AG04450 (cell line): ENCODE data around the gene UBLCP1. TPM values are rescaled to one million over a fixed set of nuclear protein-coding genes. Genes with fewer than 3 reads are reported as not detected.
"Not testable (repeated sequence)": the region's sequence is repeated elsewhere in the genome, so short reads cannot be mapped to it uniquely, and the experiment has no call there.

Source experiments
- CTCF ChIA-PET: fragments of 300-600, 350-600 bp; formaldehyde crosslinking; extraction: SDS; loops from one replicate; lab custom pipeline; 2022; ENCODE audit warnings: antibody characterized with exemption, inconsistent platforms; lab: Charles Lee
- POLR2A ChIA-PET: fragments of 350-600 bp; formaldehyde crosslinking; extraction: SDS; loops from one replicate; lab custom pipeline; 2021; ENCODE audit warnings: antibody characterized with exemption, inconsistent platforms; lab: Yijun Ruan, JAX
- DNase-seq: peaks from one replicate; pipeline ENCODE4 v3.0.0-alpha.2; 2011; ENCODE audit warnings: low read depth, low spot score
- H3K27ac ChIP-seq: one replicate; pipeline ENCODE4 v1.5.1; 2012; ENCODE audit warnings: low read depth, low read length, control low read depth
- H3K27me3 ChIP-seq: one replicate; pipeline ENCODE4 v1.6.0; 2012; ENCODE audit warnings: low read length; ENCODE audit not compliant: control insufficient read depth, insufficient read depth
- H3K4me3 ChIP-seq: 2 replicates; pipeline ENCODE4 v1.5.1; 2011; ENCODE audit warnings: mild to moderate bottlenecking, low read depth, low read length, control low read depth
- H3K9me3 ChIP-seq: 2 replicates; pipeline ENCODE4 v1.5.1; 2012; ENCODE audit warnings: low read length; ENCODE audit not compliant: control insufficient read depth, insufficient read depth
- polyA plus RNA-seq: library from polyadenylated mRNA; depleted of rRNA; stranded (reverse); fragments of >200 nt; gene quantifications from 2 replicates; pipeline ENCODE4 v1.2.3, GENCODE V29; 2011
- TF ChIP-seq, protein P1 (sequence below): IDR thresholded peaks from 2 replicates; pipeline ENCODE4 v1.5.1; 2011; ENCODE audit warnings: low read depth, low read length, control low read depth, inconsistent platforms

The UBLCP1 gene
- polyA plus RNA-seq, 1 experiment = 34.4 TPM

DNA sequence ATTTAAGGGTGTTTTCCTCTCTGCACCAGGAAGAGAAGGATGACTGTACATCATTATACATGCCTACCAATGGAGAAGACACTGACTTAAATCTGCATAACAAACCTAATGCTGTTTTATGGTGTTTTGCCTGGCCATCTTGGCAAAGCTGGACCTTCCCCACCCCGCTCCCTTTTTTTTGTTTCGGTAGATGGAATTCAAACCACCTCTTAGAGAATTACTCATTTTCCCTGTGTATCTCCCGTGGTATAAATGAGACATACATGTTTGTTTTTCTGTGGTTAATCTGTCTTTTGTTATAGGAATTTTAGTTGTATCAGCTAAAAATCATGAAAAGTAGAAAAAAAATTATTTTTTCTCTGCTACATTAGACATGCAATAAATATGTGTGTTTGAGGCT is 38.4 kb downstream of the UBLCP1 start:
- H3K27ac ChIP-seq = no peak overlapping the region
- DNase-seq = no peak
- no peaks in the 10 kb centered on the region for H3K27me3 ChIP-seq
- TF ChIP-seq, protein P1, sequence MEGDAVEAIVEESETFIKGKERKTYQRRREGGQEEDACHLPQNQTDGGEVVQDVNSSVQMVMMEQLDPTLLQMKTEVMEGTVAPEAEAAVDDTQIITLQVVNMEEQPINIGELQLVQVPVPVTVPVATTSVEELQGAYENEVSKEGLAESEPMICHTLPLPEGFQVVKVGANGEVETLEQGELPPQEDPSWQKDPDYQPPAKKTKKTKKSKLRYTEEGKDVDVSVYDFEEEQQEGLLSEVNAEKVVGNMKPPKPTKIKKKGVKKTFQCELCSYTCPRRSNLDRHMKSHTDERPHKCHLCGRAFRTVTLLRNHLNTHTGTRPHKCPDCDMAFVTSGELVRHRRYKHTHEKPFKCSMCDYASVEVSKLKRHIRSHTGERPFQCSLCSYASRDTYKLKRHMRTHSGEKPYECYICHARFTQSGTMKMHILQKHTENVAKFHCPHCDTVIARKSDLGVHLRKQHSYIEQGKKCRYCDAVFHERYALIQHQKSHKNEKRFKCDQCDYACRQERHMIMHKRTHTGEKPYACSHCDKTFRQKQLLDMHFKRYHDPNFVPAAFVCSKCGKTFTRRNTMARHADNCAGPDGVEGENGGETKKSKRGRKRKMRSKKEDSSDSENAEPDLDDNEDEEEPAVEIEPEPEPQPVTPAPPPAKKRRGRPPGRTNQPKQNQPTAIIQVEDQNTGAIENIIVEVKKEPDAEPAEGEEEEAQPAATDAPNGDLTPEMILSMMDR = no peak
- ChIA-PET POLR2A (interaction anchor here (0.7 kb wide), 1 partner anchor 593 kb away, joined by 3 read pairs; no protein-coding TSS in a partner anchor), CTCF (interaction anchor here (0.9 kb wide), 1 partner anchor 15 kb away, joined by 3 read pairs; no protein-coding TSS in a partner anchor)
- no peak overlapping the region for H3K4me3 ChIP-seq
- peaks cover 18% of the 10 kb centered on the region for H3K9me3 ChIP-seq

DNA sequence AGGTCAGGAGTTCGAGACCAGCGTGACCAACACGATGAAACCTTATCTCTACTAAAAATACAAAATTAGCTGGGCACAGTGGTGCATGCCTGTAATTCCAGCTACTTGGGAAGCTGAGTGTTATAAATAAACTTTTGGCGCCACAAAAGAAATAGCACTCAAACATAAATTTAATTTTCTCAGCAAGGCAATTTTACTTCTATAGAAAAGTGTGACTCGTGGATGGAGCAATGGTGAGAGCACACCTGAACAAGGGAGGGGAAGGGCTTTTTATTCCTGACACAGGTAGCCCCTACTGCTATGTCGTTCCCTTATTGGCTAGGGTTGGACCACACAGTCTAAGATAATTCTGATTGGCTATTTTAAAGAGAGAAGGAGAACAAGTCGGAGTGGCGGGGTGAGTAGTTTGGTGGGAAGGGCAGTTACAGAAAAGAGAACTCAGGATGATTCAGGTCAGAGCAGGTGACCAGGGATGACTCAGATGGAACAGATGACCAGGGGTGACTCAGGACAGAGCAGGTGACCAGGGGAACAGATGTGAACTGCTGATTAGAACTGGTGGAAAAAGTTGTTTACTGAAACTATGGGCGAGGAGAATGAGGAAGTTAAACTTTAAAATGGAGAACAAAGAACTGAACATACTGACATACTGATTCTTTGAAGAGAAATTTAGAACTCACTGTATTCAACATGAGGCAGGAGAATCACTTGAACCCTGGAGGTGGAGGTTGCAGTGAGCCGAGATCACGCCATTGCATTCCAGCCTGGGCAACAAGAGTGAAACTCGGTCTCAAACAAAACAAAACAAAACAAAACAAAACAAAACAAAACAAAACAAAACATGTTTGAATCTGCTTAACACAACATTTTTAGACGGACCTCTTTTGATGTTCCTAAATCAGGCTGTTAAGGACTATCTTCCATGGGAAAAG is 39.1 kb downstream of the UBLCP1 start:
- ChIA-PET CTCF (interaction anchor here (0.9 kb wide), 1 partner anchor 15 kb away, joined by 3 read pairs; no protein-coding TSS in a partner anchor), POLR2A (interaction anchor here (0.7 kb wide), 1 partner anchor 592 kb away, joined by 3 read pairs; no protein-coding TSS in a partner anchor)
- H3K9me3 ChIP-seq = peaks cover 18% of the 10 kb centered on the region
- not testable (repeated sequence) for H3K27ac ChIP-seq, H3K27me3 ChIP-seq, DNase-seq, H3K4me3 ChIP-seq

DNA sequence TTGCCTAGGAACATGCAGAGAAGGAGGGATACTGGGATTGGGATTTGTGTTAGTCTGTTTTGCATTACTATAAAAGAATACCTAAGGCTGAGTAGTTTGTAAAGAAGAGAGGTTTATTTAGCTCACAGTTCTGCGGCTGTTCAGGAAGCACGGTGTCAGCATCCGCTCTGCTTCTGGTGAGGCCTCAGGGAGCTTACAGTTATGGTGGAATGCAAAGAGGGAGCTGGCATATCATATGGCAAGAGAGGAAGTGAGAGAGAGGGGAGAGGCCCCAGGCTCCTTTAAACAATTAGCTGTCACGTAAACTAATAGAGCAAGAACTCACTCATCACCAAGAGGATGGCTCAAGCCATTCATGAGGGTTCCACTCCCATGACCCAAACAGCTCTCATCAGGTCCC is 40.2 kb downstream of the UBLCP1 start:
- ChIA-PET POLR2A (no interaction called here), CTCF (interaction anchor here (1.1 kb wide), 1 partner anchor 13 kb away, joined by 3 read pairs; no protein-coding TSS in a partner anchor)
- DNase-seq = no peak

DNA sequence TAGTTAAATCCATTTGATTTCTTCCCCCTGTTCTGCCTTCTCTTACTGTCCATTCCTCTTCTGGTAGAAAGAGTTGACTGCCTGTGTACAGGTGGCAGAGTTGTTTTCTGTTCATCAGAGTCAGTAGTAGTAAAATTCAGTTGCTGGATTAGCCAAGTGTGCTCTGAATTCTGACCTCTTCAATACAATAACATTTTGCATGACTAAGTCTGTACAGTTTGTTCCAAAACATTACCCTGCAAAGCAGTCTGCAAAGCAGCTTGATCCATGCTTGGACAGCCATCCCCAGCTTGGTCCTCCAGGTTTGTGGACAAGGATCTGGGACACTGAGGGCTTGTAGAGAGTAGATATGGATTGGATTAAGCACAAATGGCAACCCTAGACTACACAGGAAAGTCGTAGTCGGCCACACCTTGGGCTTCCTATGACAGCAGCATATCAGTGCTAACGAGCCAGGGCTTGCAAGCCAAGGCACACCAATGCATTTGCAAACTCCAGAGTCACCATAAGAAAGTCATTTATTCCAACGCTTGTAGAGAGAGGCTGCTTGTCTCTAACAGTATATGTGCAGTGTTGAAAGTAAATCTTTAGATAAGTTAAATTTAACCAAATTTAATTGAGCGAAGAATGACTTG is 42.0 kb downstream of the UBLCP1 start:
- Histone ChIP-seq H3K27ac (no peak overlapping the region), H3K27me3 (peaks cover 13% of the 10 kb centered on the region), H3K9me3 (peaks cover 13% of the 10 kb centered on the region; the same call in 1 of the 2 replicates), H3K4me3 (no peak overlapping the region)
- ChIA-PET CTCF (interaction anchor here (1.0 to 1.7 kb wide), 2 partner anchors 12 to 148 kb away, joined by 3 to 5 read pairs; no protein-coding TSS in a partner anchor), POLR2A (no interaction called here)
- no peak for DNase-seq
- TF ChIP-seq, protein P1 = no peak

More for the DNA sequence above, 40.2 kb downstream of the UBLCP1 start:
- Histone ChIP-seq H3K27ac (no peak overlapping the region), H3K9me3 (peaks cover 15% of the 10 kb centered on the region), H3K27me3 (peaks cover 3% of the 10 kb centered on the region), H3K4me3 (no peak overlapping the region)
- TF ChIP-seq, protein P1 = no peak

DNA sequence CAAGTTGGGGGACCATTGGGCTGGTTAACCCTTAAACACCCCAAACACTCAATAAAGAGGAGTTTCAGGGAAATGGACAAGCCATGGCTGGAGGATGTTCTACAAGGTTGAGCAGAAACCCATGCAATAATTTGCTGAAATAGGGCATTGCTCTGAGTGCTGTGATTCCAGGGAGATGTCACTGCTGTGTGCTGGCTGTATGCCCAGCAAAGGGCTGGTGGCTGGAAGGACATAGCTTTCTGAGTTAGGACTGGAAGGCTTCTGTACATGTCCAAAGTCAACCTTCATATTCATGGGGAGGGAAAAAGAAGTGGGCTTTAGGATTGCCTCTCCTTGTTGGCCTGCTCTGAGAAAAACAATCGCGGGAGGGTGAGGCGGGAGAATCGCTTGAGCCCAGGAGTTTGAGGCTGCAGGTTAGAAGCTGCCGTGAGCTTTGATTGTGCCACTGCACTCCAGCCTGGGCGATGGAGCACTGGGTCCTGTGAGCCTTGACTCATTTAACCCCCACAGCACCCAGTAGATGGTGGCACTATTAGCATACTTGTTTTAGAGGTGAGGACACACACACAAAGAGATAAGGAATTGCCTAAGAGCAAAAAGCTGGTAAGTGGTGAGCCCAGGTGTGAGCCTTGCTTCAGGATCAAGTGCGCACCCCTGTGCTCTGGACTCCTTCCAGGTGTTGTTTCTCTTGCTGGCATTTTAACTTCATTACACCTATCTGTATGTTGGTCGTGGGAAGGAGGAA is 46.8 kb downstream of the UBLCP1 start:
- TF ChIP-seq, protein P1 = no peak
- H3K4me3 ChIP-seq = no peak overlapping the region
- CTCF ChIA-PET = interaction anchor here (0.5 to 2.5 kb wide), 3 partner anchors 153 to 656 kb away, joined by 3 to 11 read pairs (median 4); no protein-coding TSS in a partner anchor
- no peak for DNase-seq
- peaks cover 23% of the 10 kb centered on the region for H3K27me3 ChIP-seq
- H3K27ac ChIP-seq = no peak overlapping the region
- no peaks in the 10 kb centered on the region for H3K9me3 ChIP-seq
- POLR2A ChIA-PET = no interaction called here
